ENCODE measurements around the gene ZSWIM4.
"Not testable (repeated sequence)": the region's sequence is repeated elsewhere in the genome, so short reads cannot be mapped to it uniquely, and the experiment has no call there.

- TF ChIP-seq, protein P1, sequence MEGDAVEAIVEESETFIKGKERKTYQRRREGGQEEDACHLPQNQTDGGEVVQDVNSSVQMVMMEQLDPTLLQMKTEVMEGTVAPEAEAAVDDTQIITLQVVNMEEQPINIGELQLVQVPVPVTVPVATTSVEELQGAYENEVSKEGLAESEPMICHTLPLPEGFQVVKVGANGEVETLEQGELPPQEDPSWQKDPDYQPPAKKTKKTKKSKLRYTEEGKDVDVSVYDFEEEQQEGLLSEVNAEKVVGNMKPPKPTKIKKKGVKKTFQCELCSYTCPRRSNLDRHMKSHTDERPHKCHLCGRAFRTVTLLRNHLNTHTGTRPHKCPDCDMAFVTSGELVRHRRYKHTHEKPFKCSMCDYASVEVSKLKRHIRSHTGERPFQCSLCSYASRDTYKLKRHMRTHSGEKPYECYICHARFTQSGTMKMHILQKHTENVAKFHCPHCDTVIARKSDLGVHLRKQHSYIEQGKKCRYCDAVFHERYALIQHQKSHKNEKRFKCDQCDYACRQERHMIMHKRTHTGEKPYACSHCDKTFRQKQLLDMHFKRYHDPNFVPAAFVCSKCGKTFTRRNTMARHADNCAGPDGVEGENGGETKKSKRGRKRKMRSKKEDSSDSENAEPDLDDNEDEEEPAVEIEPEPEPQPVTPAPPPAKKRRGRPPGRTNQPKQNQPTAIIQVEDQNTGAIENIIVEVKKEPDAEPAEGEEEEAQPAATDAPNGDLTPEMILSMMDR (conservative IDR thresholded peaks at IDR 0.05; ENCODE audit: low read depth, low read length) = not testable (repeated sequence)
- TF ChIP-seq CEBPB (IDR thresholded peaks at IDR 0.05; ENCODE audit: low read depth, low read length); CHD1 (IDR thresholded peaks at IDR 0.05; ENCODE audit: low read depth, low read length); MAZ (IDR thresholded peaks at IDR 0.05; ENCODE audit: borderline replicate concordance, low read depth, low read length); BHLHE40 (IDR thresholded peaks at IDR 0.05; ENCODE audit: low read depth, low read length); FOS (IDR thresholded peaks at IDR 0.05; ENCODE audit: low read depth, low read length); MXI1 (IDR thresholded peaks at IDR 0.05; ENCODE audit: borderline replicate concordance, low read depth, low read length); RAD21 (IDR thresholded peaks at IDR 0.05; ENCODE audit: low read length); MAFK (IDR thresholded peaks at IDR 0.05; ENCODE audit: low read depth, low read length); SMC3 (IDR thresholded peaks at IDR 0.05; ENCODE audit: low read depth, low read length); POLR2A (IDR thresholded peaks at IDR 0.05; ENCODE audit: low read depth, low read length): not testable (repeated sequence)
Measured at GRCh38 chr19:13779794-13780193, 15.4 kb upstream of the ZSWIM4 start.
